MCF 10A (cell line): ENCODE data around the gene IRF5. TPM values are rescaled to one million over a fixed set of nuclear protein-coding genes. Genes with fewer than 3 reads are reported as not detected.
A peak's percentile ranks its signal among the peaks of the same experiment; 100 is the strongest.

Experiments
- BruUV-seq: library from RNA; stranded (reverse); fragments of 400-500 nt; replicated peaks from 2 replicates; lab custom pipeline; 2021; lab: Mats Ljungman, UMichigan
- CTCF ChIA-PET: fragments of 300-600 bp; sonication (Branson Sonifier 250); formaldehyde crosslinking; extraction: SDS; loops from one replicate; lab custom pipeline; 2021; ENCODE audit warnings: antibody characterized with exemption, inconsistent platforms; lab: Yijun Ruan, JAX
- POLR2A ChIA-PET: fragments of 300-600, 350-650 bp; sonication (Branson Sonifier 250); formaldehyde crosslinking; extraction: SDS; loops from one replicate; lab custom pipeline; 2020; ENCODE audit warnings: antibody characterized with exemption, inconsistent platforms; lab: Yijun Ruan, JAX
- DNase-seq: peaks from one replicate; pipeline ENCODE4 v3.0.0-alpha.2; 2018; ENCODE audit not compliant: unreplicated experiment
- H3K27ac Mint-ChIP-seq: one replicate; pipeline ENCODE4 v1.8.0; 2022; ENCODE audit warnings: mild to moderate bottlenecking, low read depth, mixed read lengths; ENCODE audit not compliant: unreplicated experiment
- H3K27me3 Mint-ChIP-seq: one replicate; pipeline ENCODE4 v1.8.0; 2022; ENCODE audit warnings: mixed read lengths; ENCODE audit not compliant: insufficient read depth, unreplicated experiment
- H3K36me3 Mint-ChIP-seq: one replicate; pipeline ENCODE4 v1.8.0; 2022; ENCODE audit warnings: mild to moderate bottlenecking, moderate library complexity, mixed read lengths; ENCODE audit not compliant: insufficient read depth, unreplicated experiment
- H3K4me1 Mint-ChIP-seq: one replicate; pipeline ENCODE4 v1.8.0; 2022; ENCODE audit warnings: mixed read lengths; ENCODE audit not compliant: insufficient read depth, unreplicated experiment
- H3K4me3 Mint-ChIP-seq: one replicate; pipeline ENCODE4 v1.8.0; 2022; ENCODE audit warnings: mild to moderate bottlenecking, moderate library complexity, mixed read lengths; ENCODE audit not compliant: unreplicated experiment
- H3K9me3 Mint-ChIP-seq: one replicate; pipeline ENCODE4 v1.8.0; 2022; ENCODE audit warnings: mixed read lengths; ENCODE audit not compliant: unreplicated experiment
- CTCF ChIP-seq: fragments of 200-600 bp; IDR thresholded peaks from one replicate; pipeline ENCODE4 v1.8.0; 2022; ENCODE audit warnings: antibody characterized with exemption, mild to moderate bottlenecking; ENCODE audit not compliant: unreplicated experiment
- intact Hi-C: fragments of 100-400 bp; cut with micrococcal nuclease; formaldehyde crosslinking; loops from 2 replicates; pipeline ENCODE4 v1.14.1; 2022
- total RNA-seq: library from RNA; stranded (reverse); gene quantifications from 2 replicates; pipeline ENCODE4 v1.2.3, GENCODE V29; 2022

The IRF5 gene
- total RNA-seq, 1 experiment from 2014 or later = 7.5 TPM

DNA sequence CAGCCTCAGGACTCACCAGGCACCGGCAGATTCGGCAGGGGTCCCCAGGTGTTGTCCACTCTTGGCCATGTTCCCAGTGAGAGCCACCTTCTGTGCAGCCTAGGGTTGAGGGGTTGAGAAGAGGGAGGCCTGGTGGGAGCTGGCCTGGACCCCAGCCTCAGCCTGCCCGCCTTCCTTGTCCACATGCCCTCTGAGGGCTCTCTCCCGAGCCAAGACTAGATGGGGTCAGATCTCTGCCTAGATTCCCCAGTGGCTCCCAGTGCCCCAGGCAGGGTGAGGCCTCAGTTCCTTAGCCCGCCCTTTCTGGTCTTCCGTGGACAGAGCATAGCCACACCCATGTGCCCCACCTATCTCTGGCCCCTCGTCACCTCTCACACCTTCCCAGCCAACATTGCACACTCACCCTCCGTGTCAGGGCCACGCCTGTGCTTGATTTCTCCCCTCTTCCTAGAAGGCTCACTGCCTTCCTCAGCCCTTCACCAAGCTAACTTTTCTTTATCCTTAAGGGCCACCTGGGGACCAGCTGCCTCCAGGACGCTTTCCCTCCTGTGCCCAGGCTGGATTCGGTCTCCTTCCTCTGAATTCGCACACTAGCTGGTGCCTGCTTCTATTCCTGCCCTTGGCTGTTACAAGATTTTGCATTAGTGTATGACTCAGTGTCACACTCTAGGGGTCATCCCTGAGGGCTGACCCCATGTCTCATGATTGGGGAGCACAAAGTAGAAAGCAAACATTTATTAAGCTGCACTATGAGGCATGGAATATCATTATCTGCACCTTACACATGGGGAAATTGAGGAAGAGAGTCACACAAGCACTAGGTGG lies 34.8 kb upstream of the IRF5 start:
- H3K4me1 Mint-ChIP-seq = peaks cover 17% of the 10 kb centered on the region
- ChIA-PET POLR2A (interaction anchor here (1.2 kb wide), 1 partner anchor 11 kb away, joined by 10 read pairs; no protein-coding TSS in a partner anchor), CTCF (interaction anchor here (0.5 to 2.4 kb wide), 9 partner anchors 19 to 525 kb away, joined by 3 to 15 read pairs (median 3); no protein-coding TSS in a partner anchor)
- peaks cover 6% of the 10 kb centered on the region for H3K27me3 Mint-ChIP-seq
- H3K4me3 Mint-ChIP-seq = no peak overlapping the region
- H3K27ac Mint-ChIP-seq = no peak overlapping the region
- no peaks in the 10 kb centered on the region for H3K9me3 Mint-ChIP-seq
- DNase-seq = no peak
- no peak for TF ChIP-seq CTCF
- BruUV-seq = no TSS peak
- H3K36me3 Mint-ChIP-seq = no peaks in the 10 kb centered on the region
- intact Hi-C loops = loop anchor here (10.0 kb wide), 1 partner anchor 312 kb away; no protein-coding TSS in a partner anchor

GRCh38 chr7:128903621-128904361 lies 33.9 kb upstream of the IRF5 start:
- no peak for TF ChIP-seq CTCF
- H3K36me3 Mint-ChIP-seq = no peaks in the 10 kb centered on the region
- H3K27ac Mint-ChIP-seq = no peak overlapping the region
- ChIA-PET CTCF (interaction anchor here (0.5 to 2.4 kb wide), 14 partner anchors 11 to 524 kb away, joined by 3 to 15 read pairs (median 3); no protein-coding TSS in a partner anchor), POLR2A (interaction anchor here (0.7 to 1.2 kb wide), 2 partner anchors 11 to 16 kb away, joined by 3 to 10 read pairs; no protein-coding TSS in a partner anchor)
- intact Hi-C loops = loop anchor here (1.0 to 10.0 kb wide), 2 partner anchors 188 to 311 kb away; no protein-coding TSS in a partner anchor
- H3K9me3 Mint-ChIP-seq = no peaks in the 10 kb centered on the region
- peaks cover 9% of the 10 kb centered on the region for H3K4me1 Mint-ChIP-seq
- H3K4me3 Mint-ChIP-seq = no peak overlapping the region
- DNase-seq = no peak
- no TSS peak for BruUV-seq
- peaks cover 12% of the 10 kb centered on the region for H3K27me3 Mint-ChIP-seq

GRCh38 chr7:128904381-128905197 lies 33.1 kb upstream of the IRF5 start:
- peaks cover 9% of the 10 kb centered on the region for H3K4me1 Mint-ChIP-seq
- intact Hi-C loops = loop anchor here (1.0 to 10.0 kb wide), 2 partner anchors 187 to 310 kb away; no protein-coding TSS in a partner anchor
- H3K4me3 Mint-ChIP-seq = no peak overlapping the region
- POLR2A ChIA-PET = interaction anchor here (0.7 to 1.2 kb wide), 2 partner anchors 12 to 15 kb away, joined by 3 to 10 read pairs; no protein-coding TSS in a partner anchor
- H3K27me3 Mint-ChIP-seq = peaks cover 12% of the 10 kb centered on the region
- TF ChIP-seq CTCF = peak; percentile 59
- H3K27ac Mint-ChIP-seq = no peak overlapping the region
- no peaks in the 10 kb centered on the region for H3K36me3 Mint-ChIP-seq
- H3K9me3 Mint-ChIP-seq = no peaks in the 10 kb centered on the region
- peak; percentile 71 for DNase-seq
- no TSS peak for BruUV-seq
- CTCF ChIA-PET = interaction anchor here (0.7 to 2.4 kb wide), 7 partner anchors 10 to 507 kb away, joined by 3 to 15 read pairs (median 3); no protein-coding TSS in a partner anchor
